ENCODE measurements around the gene MARCHF3.

- no peak for TF ChIP-seq CTCF (IDR thresholded peaks at IDR 0.05; ENCODE audit: low read length)
- TF ChIP-seq EZH2 (IDR thresholded peaks at IDR 0.05; ENCODE audit: borderline replicate concordance, low read length), result no peak
Observed at GRCh38 chr5:127008300-127008975, 21.9 kb downstream of the MARCHF3 start.

Measured in OCI-LY1 (cell line).